Activated naive CD4-positive, alpha-beta T cell treated with anti-CD3 and anti-CD28 coated beads, Interleukin-2, amount 50 U/mL, for 16 hours (primary cell): ENCODE measurements around the gene B3GAT3.
"Not testable (repeated sequence)": the region's sequence is repeated elsewhere in the genome, so short reads cannot be mapped to it uniquely, and the experiment has no call there.

Experiments used
- DNase-seq: peaks from one replicate; pipeline ENCODE4 v3.0.0-alpha.2; 2020

The B3GAT3 gene

GRCh38 chr11:62575156-62575555 lies 46.6 kb downstream of the B3GAT3 start:
- DNase-seq = no peak

- no peak for DNase-seq
These were observed 47.3 kb downstream of the B3GAT3 start for GRCh38 chr11:62574363-62575071.

- DNase-seq = peak; percentile 97
These were observed 48.0 kb downstream of the B3GAT3 start, which contains the start of gene EEF1G for GRCh38 chr11:62573592-62574362. EEF1G (minus strand) TSS chr11:62573891; CDS start chr11:62573842, 49 bp downstream.

GRCh38 chr11:62573006-62573591 lies 48.7 kb downstream of the B3GAT3 start:
- peak; percentile 27 for DNase-seq

GRCh38 chr11:62572431-62572830 lies 49.4 kb downstream of the B3GAT3 start:
- DNase-seq = no peak

- not testable (repeated sequence) for DNase-seq
These were observed 50.3 kb downstream of the B3GAT3 start for GRCh38 chr11:62571493-62571892.

GRCh38 chr11:62570903-62571302 lies 50.9 kb downstream of the B3GAT3 start:
- DNase-seq = not testable (repeated sequence)

- DNase-seq = no peak
These were observed 52.2 kb downstream of the B3GAT3 start for GRCh38 chr11:62569611-62570010.

GRCh38 chr11:62567018-62567633 lies 54.7 kb downstream of the B3GAT3 start:
- DNase-seq = no peak

GRCh38 chr11:62566247-62566646 lies 55.5 kb downstream of the B3GAT3 start:
- DNase-seq = no peak
